Right renal cortex interstitium (tissue), 3 donors: Measurements from ENCODE around the gene BCL11B. TPM values are rescaled to one million over a fixed set of nuclear protein-coding genes. Genes with fewer than 3 reads are reported as not detected.

ENCODE experiments used
- DNase-seq, 3 donors: peaks; one replicate each; pipeline ENCODE4 v3.0.0-alpha.2; 2013; ENCODE audit warnings: low read depth in 3 of 3, low spot score in 2 of 3
- polyA plus RNA-seq, 3 donors: library from polyadenylated mRNA; unstranded; fragments of 120-200 nt; gene quantifications; one replicate each; pipeline ENCODE4 v1.2.1, GENCODE V29; 2013; ENCODE audit not compliant: insufficient read length in 3 of 3

The BCL11B gene
- 1 to 10 TPM; 2.0 to 2.3 (median 2.1) TPM for polyA plus RNA-seq

DNA sequence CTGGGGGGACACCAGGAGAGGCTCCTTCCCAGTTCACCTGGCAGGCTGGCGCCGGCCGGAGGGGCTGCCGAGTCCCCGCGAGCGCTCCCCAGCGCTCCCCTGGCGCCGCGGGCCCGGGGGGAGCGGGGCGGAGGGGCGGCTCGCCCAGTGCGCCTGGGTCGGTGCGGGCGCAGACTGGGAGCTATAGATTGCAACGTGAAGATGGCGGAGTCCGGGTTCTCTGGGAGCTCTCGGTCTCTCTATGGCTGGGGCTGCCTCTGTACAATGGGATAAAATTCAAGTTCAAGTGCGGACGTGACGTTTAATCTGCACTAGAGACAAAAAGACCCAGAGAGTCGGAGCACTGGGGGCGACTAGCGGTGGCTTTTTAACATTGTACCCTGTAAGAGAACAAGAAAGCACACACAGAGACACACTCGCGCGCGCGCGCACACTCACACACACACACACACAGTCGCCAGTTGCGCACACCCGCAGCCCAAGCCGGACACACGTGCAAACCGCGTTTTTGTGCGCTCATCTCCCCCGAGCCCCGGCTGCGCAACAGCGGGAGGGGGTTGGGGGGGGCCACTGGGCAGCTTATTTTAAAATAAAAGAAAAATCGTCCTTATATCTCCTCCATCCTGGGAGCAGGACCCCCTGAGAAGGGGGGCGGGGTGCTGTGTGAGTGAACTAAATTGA is at the start of gene BCL11B:
TSS of gene BCL11B (minus strand) at position 247 of the 681 bp plus-strand sequence. CDS start 979 bp downstream, outside the sequence.
- DNase-seq, result peak in 2 of 3 donors; percentile 77 to 85

DNA sequence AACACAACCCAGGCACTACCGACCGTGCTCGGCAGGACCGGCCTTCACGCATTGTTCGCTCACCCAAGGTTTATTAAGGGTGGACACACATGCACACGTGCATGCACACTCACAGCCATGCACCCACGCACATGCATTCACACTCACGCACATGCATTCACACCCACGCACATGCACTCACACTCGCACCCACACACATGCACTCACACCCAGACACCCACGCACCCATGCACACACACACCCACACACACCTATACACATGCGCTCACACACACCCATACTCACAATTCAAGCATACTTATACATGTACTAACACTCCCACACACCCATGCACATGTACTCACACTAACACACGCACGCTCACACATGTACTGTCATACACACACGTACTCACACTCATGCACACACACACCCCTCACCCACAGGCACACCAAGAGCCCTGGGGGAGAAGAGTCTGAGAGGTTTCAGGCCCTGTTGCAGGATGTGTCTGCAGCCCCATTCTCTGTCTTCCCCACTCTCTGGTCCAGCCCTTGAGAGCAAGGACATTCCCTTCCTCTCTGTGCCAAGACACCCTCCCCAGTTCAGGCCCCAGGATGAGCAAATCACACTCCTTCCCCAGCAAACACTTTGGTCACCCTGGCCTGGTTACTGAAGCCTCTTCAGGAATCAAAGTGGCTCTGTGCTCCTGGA is 49.4 kb upstream of the BCL11B start:
- no peak for DNase-seq

DNA sequence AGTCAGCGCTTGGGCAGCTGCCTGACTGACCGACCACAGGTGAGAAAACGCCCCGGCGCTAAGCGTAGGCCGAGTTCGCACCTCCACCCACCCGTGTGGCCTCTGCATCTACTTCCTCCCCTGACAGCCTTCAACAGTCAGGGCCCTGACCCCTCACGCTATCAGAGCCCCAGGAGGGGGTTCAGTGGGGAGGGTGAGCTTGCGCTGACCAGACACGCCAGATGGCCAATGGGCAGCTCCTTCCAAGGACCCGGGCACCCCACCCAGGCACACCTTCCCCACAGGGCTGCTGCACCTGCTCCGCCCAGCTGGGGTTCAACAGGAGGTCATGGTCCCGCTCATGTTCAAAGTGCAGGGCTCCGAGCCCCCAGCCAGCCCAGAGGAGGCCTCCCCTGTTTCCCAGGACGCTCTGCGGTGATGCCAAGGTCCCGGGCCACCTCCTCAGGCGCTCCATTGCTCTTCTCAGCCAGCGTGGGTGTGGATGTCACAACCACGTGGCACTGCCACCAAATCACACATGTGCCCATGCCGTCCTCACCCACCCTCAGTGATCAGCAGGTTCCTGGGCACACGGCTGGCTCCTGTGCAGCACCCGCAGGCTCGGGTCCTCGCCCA is 48.7 kb upstream of the BCL11B start:
- DNase-seq, result no peak

DNA sequence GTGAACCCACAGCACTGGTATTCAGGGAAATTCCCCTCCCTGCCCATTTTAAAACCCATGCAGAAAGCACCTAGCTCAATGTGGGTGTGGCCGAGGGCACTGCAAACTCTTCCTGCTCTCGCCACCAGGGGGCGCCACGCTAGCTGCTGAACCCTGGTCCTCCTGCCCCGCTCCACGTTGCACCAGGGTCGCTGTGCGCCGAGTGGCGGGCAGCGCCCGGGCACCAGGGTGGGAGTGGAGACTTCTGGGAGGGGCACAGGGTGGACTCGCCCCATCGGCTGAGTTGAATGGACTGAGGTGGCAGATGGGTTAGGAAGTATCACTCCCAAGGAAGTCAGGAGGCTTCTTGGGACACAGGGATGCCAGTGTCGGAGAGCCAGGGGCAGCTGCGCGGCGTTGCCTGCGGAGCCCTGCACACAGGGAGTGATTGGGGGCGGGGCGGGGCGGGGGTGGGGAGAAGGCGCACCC is 48.1 kb upstream of the BCL11B start:
- peak in 1 of 3 donors; percentile 15 for DNase-seq

DNA sequence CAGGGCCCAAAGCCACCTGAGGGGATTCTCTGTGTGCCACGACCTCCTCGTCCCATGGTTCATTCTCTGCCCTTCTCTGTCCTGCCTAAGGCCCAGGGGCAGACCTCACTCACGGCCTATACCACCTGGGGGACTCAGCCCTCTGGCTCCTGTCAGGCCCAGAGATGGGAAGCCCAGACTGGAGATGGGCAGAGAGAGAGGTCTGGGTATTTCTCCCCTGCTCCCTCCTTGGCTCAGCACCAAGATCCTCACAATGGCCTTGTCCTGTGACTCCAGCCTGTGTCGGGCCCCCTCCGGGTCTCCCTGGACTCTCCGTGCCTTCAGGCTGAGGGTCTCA is 46.9 kb upstream of the BCL11B start:
- no peak for DNase-seq

DNA sequence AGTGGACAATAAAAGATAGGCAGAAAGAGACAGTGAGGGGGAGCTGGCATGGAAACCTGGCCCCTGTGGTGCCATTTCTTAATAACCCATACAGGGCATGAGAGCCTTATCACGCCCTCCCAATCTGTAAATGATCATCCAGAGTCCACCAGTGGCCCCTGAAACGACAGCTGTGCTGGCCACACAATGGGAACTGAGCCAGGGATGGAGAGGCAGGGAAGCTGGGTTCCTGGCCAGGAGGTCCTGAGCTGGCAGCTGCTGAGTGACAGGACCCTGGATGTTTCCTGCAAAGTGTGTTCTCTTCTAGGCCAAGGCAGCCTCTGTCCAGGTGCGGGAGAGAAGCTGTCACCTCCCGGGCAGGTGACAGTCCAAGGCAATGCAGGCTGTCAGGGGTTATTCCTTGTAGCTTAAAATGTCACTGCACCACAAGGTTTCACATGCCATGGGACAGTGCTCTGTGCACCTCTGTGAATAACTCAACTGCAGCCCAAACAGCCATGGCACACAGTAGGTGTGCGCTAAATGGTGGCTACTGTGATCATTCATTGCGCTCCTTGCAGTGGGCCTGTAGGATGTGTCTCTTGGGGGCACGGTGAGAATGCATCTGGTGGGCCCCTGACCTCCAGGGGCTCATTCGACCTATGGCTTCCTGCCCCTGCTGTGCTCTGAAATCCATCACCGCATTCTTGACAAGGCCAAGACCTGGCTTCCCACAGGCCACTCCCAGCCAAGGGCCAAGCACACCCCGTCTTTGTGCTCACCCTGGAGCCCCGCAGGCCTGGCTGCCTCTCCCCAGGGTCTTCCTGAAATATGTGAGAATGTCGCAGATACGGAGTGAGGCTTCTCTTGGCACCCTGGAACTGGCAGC is 46.3 kb upstream of the BCL11B start:
- no peak for DNase-seq

DNA sequence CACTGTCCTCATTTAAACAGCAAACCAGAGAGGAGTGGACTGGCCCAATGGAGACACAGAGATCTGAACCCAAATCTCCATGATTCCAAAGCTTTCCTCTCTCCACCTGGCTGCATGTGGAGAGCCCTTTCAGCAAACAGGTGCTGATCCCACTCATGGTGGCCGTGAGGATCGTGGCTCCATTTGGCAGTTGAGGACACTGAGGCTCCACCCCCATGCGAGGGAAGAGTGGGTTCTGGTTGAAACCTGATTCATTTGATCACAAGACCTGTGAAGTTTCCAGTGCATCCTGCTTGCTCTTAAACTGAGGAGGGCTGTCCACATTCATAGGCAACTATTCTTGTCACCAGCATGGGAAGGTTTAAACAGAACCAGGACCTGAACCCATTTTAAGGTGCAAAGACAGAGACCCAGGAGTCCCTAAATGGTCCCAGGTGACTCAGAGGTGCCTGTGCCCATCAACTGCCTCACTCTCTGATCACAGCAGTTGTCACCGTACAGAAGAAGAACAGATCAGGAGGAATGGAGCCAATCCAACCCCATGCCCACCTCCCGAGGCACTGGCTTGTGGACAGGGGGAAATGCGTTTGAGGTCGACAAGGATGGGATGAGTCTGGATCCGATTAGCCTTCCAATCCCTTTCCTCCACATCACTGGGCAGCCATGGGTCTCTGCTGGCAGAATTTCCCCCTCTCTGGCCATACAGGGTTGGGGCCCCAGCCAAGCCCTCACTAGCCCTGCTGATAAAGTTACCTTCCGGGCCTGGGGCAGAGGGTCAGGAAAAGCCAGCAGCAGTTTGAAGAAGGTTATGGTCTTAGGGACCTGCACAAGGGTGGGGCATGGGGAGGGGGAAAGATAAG is 45.5 kb upstream of the BCL11B start:
- no peak for DNase-seq

DNA sequence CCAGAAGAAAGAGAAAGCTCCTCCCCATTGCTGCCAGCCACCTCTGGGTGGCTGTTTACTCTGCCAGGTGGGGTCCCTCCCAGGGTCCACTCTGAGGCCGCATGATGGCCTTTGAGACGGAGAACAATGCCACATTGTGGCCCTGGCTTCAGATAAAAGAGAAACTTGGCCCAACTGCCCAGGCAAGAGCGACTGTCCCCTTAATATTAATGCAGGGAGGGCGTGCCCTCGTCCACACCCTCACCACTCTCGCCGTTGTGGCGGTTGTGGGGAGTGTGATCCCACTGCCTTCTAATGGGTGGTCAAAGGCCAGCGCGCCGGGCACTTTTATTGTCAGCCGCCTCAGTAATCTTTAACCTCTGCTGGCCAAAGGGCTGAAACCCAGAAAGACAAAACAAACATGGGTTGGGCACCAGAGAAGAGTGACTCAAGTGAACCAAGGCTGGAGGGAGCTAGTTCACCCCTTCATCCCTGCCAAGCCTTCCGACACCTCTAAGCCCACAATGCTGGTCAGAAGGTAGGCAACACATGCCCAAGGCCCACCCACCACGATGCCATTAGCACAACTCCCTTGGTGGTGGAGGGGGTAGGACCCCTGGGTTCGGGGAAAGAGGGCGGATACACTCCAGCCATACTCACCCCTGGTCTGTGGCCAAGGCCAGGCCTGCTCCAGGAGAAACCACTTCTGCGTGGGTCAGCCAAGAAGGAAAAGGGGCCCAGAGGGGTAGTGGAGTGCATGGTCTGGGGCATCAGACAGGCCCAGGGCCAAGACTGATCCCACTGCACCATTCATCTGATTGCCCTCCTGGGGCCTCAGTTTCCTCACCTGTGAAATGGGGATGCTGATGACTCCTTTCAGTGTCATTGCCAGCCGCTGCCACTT is 44.5 kb upstream of the BCL11B start:
- DNase-seq, result no peak

DNA sequence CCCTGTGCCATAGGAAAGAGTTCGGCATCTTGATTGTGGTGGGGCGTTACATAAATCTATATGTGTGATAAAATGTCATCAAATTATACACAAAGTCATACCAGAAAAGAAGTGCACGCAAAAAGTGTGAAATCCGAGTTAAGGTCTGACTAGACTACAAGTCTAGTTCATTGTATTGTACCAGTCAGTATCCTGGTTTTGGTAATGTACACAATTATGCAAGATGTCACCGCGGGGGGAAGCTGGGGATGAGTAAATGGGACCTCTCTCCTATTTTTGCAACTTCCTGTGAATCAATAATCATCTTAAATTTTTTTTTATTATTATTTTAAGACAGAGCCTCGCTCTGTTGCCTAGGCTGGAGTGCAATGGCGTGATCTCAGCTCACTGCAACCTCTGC is 43.2 kb upstream of the BCL11B start:
- DNase-seq, result no peak

DNA sequence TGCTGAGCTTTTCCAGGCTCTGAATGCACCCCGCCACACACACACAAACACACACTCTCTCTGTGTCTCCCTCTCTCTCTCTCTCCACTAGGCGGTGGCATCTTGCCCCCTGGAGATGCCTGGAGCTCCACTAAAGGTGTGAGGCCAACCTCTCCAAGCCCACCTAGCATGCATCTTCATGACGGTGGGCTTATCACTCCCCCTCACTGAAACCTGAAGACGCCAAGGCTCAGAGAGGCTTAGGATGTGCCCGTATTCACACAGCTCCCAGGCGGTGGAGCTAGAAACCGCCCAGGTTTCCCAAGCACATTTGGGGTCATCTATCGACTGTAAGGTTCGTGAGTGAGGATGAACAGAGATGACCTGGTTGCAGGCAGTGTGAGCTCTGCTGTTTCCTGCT is 42.6 kb upstream of the BCL11B start:
- no peak for DNase-seq

DNA sequence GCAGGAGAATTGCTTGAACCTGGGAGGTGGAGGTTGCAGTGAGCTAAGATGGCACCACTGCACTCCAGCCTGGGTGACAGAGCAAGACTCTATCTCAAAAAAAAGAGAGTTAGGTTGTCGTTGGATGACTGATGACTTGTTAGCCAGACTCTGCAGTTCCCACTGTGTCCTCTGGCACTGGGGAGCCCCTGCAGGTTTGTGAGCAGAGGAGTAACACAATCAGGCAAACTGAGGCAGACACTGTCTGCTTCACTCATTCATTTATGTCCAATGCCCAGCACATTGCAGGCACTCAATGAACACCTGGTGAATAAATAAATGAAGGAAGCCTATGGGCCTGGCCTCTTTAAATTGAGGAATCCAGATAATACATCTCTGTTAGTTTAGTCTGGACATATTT is 41.2 kb upstream of the BCL11B start:
- DNase-seq, result no peak

DNA sequence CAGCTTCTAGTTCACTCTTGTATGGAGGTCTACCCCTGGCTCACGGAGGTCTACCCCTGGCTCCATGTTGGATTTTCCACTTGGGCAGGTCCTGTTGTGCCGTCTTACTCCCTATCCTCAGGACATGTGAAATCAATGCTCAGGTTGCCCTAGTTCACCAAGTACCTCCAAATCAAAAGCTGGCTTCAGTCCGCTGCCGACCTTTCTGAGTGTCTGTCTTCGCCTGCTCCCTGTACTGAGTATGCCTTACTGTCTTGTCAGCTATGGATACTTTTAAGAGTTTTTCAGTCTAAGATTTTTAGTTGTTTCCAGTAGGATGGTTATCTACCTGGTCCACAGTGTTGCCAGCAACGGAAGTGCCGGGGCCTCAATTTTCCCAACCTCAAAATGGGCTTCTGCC is 40.1 kb upstream of the BCL11B start:
- no peak for DNase-seq

DNA sequence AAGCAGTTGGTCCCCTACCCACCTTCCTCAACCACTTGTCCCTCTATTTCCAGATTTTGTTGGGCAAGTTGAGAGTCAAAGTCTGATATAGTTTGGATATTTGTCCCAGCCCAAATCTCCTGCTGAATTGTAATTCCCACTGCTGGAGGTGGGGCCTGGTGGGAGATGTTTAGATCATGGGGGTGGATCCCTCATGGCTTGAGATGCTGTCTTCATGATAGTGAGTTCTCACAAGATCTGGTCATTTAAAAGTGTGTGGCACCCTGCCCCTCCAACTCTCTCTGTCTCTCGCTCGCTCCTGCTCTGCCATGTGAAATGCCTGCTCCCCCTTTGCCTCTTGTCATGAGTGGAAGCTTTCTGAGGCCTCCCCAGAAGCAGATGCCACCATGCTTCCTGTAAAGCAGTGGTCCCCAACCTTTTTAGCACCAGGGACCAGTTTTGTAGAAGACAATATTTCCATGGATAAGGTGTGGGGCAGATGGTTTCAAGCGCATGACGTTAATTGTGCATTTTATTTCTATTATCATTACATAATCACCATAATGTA is 37.3 kb upstream of the BCL11B start:
- no peak for DNase-seq

DNA sequence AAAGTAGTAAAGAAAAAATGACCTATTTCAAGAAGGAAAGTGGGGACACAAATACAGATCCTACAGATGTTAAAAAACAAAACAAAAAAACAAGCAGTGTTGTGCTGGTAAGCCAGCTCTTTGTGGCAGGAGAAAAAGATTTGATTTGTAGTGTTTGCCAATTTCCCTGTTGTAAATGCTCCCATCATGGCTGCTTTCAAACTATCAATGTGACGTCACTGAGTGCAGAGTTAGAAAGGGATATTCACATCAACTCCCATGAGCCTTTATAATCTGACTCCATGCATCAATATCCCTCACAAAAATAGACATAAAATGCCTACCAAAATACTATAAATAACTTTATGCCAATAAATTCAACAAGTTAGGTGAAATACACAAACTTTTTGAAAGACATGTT is 32.2 kb upstream of the BCL11B start:
- DNase-seq, result no peak

DNA sequence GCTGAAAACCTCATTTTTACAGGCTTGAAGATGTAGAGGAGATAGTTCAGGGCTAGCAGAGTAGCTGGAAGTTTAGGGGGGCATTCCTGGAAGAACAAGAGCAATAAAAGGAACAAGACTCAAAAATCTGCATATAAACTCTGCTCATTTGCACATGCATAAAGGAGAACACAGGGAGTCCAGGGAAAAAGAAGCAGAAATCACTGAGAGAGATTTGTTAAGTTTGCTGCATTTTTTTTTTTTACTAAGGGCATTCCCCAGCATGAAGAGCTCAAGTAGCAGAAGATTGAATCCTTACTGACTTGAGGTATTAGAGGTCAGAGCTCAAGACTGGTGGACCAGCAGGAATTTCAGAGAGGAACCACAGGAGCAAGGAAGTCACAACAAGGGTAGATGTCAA is 28.2 kb upstream of the BCL11B start:
- no peak for DNase-seq

DNA sequence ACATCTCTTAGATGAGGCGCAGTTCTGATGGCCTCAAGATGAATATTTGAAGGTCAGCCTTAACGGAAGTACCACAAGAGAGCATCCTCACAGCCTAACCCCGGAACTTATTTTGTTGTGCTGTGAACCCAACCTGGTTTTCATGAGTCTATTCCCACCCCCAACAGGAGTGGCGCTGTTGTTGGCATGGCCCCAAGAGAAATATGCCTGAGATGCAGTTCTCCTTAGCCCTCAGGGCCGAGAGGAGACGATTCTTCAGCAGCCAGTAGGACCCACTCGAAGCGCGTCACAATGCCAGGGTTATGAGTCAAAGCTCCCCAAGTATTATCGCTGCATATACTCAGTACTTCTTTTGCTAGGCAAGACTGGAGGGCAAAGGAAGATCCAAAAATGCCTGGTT is 24.5 kb upstream of the BCL11B start:
- DNase-seq, result no peak

DNA sequence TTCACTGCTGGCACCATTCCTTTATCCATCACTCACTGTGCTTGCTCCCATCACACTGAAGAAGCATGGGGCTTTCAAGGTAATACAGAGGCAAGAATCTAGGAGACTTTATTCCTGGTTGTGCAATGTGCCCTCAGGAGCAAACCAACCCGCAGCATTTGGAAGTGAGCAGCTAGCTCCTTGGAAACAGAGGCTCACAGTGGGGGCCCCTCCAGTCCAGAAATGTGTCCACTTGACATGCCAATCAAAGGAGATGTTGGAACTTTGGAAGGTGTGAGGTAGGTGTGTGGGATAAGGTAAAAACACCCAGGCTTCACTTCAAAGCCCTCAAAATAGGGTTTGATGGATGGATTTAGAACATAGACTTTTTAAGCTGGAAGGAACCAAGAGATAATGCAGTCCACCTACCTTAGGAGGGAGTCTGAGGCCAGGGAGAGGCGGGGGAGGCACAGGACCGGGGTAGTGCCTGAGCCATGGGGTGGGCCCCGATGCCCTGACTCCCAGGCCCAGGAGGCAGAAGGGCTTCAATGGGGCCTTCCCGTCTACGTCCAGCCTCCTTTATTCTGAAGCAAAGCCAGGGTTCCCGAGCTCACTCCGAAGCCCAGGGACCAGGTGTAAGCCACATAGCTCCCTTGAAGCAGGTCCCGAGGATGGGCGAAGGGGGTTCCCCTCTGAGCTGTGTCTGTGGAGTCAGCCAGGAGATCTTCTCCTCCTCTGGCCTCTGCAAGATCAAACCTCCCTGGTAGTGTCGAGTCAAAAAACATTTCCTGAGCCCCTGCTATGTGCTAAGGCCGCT is 17.6 kb upstream of the BCL11B start:
- no peak for DNase-seq

DNA sequence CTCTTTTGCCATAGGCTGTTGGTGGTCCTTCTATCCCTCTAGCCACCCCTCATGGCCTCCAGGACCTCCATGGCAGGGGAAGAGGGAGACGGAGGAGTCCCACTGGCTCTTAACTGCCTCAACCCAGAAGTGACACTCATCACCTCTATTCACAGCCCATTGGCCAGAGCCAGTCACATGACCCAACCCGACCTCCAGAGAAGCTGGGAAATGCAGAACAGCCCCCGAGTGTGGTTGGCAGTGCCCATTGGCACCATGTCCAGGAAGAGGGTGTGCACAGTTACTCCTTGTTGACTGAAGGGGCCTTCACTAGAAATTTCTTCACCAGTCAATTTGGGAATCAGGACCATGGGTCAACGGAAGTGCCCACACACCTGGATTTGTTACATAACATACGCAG is 17.0 kb upstream of the BCL11B start:
- no peak for DNase-seq
